HG03571 (cell line): ENCODE results near the gene LYPD1.

Experiments used
- ATAC-seq: cut with Tn5 transposase; IDR thresholded peaks from one replicate; pipeline ENCODE4 v1.9.1; 2021; ENCODE audit not compliant: unreplicated experiment

The LYPD1 gene

GRCh38 chr2:132599556-132599955, 70.4 kb downstream of the LYPD1 start:
- no peak for ATAC-seq

- no peak for ATAC-seq
Observed at GRCh38 chr2:132598536-132598935, 71.5 kb downstream of the LYPD1 start.

GRCh38 chr2:132597831-132598230, 72.2 kb downstream of the LYPD1 start:
- no peak for ATAC-seq

GRCh38 chr2:132597166-132597565, 72.8 kb downstream of the LYPD1 start:
- no peak for ATAC-seq

GRCh38 chr2:132595693-132596092, 74.3 kb downstream of the LYPD1 start:
- no peak for ATAC-seq

- ATAC-seq, result no peak
Observed at GRCh38 chr2:132595186-132595585, 74.8 kb downstream of the LYPD1 start.
